ENCODE results near the gene CLSTN1.

Gene CLSTN1

DNA sequence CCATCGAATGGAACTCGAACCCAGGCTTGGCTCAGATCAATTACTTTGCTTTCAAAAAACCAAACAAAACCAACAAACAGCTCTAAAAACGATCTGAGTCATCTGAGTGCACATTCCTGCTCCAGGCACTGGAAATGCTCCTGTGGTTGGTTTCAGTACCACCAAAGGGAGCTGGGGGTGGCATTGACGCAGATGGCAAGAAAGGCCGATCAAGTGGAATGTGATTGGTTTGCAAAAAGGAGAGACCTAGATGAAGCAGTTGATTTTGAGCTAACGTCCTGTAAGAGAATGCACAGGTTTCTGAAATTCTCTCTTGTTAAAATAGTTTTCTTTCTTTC lies 132.7 kb downstream of the CLSTN1 start:
- H3K36me3 Mint-ChIP-seq: peaks cover 11% of the 10 kb centered on the region

DNA sequence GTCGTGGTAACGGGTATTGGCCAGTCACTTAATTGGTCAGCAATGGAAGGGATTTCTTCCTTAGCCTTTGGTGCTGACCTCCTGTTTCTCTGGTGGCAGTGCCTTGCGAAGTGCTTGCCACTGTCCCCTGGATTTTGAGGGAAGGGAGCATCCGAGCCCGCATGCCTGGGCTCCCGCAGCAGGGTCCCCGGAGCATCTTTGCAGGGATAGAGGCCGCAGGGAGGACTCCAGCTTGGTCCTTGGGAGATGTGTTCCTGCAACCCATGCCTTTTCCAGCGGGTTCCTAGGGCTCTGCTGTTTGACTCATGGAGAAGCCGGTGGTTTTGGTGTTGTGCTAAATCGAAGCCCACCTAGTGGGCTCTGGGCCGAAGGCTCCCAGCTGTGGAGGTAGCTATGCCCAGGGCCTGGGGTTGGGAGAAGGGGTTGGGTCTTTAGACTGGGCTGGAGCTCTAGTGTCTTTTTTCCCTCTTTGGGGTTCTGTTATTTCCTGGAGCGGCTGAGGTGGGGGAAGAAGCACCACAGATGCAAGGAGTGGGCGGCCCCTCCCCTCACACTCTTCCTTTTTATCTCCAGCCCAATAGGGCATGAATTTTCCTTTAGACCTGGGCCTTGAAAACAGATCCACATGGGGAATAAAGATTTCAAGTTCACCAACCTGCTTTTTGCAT lies 133.2 kb downstream of the CLSTN1 start:
- Mint-ChIP-seq H3K4me1 (peaks cover 81% of the 10 kb centered on the region), H3K27ac (peak overlapping the region; percentile 86), H3K9me3 (no peaks in the 10 kb centered on the region), H3K36me3 (peaks cover 11% of the 10 kb centered on the region), H3K4me3 (peak overlapping the region; percentile 96), H3K27me3 (no peaks in the 10 kb centered on the region)

More for the DNA sequence above, 132.7 kb downstream of the CLSTN1 start:
- Mint-ChIP-seq H3K27me3 (no peaks in the 10 kb centered on the region), H3K4me1 (peaks cover 76% of the 10 kb centered on the region), H3K9me3 (no peaks in the 10 kb centered on the region), H3K27ac (peak overlapping the region; percentile 79), H3K4me3 (peak overlapping the region; percentile 96)

DNA sequence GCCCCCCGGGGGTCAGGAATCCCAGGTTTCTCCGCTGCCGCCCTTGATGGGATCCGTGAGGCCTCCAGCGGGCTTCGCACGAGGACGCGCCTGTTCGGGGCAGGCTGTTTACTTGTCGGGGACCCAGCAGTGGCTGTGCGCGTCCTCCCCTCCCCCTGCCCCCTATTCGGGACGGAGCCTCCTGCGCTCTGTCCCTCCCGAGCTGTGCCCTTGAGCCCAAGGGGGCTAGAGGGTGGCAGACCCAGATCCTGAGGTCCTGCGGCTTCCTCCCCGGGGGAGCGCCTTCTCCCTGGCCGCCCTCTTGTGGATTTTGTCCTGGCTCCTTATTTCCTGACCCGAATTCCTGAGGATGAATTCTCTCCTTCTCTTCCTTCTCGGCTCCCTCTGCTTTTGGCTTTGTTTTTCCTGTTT lies 133.8 kb downstream of the CLSTN1 start:
- Mint-ChIP-seq H3K27me3 (no peaks in the 10 kb centered on the region), H3K4me3 (peak overlapping the region; percentile 96), H3K36me3 (peaks cover 8% of the 10 kb centered on the region), H3K9me3 (no peaks in the 10 kb centered on the region), H3K27ac (peak overlapping the region; percentile 86), H3K4me1 (peaks cover 78% of the 10 kb centered on the region)

DNA sequence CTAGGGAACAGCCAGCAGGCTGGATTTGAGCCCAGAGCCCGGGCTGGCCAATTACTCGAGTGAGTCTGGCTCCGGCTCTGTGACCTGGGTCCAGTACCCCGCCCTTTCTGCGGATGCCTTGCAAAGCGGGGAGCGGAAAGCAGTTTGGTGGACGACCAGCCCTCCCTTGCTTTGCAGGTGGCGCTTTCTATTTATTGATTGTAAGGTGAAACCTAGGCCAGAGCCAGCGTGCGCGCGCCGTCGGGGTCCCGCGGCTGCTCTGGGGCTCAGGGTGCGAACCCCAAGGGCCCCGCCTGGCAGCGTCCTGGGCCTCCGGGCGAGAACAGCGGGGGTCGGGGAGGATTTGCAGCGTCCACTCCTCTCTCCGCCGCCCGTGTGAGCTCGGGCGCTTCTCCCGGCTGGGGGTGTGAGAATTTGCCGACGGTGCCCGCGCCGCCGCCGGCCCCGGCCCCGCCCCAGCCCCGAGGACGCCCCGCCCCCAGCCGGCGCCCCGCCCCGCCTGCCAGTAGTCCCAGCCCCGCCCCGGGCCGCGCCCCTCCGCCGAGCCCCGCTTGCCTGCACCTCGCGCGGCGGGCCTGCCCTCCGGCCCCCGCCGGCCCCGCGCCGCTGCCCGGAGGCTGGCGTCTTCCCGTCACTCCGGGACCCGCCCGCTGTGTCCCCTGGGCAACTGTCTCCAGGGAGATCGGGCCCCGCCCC lies 134.6 kb downstream of the CLSTN1 start:
- Mint-ChIP-seq H3K27ac (no peak overlapping the region), H3K9me3 (no peaks in the 10 kb centered on the region), H3K36me3 (peaks cover 6% of the 10 kb centered on the region), H3K4me1 (peaks cover 77% of the 10 kb centered on the region), H3K27me3 (no peaks in the 10 kb centered on the region), H3K4me3 (peak overlapping the region; percentile 83)

DNA sequence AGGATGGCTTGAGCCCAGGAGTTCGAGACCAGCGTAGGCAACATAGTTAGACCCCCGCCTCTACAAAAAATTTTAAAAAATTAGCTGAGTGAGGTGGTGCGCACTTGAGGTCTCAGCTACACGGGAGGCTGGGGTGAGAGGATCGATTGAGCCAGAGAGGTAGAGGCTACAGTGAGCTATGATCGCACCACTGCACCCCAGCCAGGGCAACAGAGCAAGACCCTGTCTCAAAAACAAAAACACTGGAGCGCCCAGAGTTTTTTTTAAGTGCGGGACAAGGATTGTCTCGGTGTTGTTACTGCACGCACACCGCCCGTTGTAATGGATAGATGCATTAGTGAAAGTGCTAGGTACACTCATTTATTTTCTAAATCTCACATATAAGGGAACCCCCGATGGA lies 135.2 kb downstream of the CLSTN1 start:
- Mint-ChIP-seq H3K27me3 (no peaks in the 10 kb centered on the region), H3K9me3 (no peaks in the 10 kb centered on the region), H3K27ac (no peak overlapping the region), H3K4me3 (peak overlapping the region; percentile 83), H3K4me1 (peaks cover 77% of the 10 kb centered on the region), H3K36me3 (peaks cover 7% of the 10 kb centered on the region)

DNA sequence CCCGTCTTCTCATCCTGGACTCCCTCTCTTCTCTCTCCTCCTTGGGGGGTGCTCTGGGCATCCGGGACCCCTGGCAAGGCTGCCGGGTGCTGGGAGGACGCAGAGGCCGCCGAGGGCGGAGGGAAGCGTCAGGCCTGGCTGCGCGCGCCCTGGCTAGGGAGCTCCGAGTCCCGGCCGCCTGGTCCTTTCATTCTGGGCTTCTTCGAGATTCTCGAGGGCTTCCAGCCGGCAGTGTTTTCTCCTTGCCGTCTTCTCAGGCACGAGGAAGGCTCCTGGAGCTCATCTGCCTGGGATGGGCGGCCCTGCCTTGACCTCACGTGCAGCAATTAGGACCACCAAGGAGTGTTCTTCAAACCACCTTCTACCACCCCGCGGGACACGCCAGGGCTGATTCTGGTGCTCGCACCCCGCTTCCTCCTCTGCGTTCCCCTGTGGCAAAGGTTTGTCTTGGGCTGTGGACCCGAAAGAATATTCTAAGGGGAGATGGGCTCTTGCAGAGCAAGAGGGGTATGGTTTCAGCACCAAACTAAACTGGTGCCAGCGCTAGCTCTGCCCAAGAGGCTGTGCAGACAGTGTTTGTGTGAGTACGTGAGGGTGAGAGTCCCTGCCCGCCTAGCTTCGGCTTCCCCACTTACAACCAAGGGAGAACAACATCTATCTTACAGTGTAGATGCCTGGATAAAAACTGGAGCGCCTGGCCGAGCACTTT lies 135.7 kb downstream of the CLSTN1 start:
- Mint-ChIP-seq H3K4me3 (peak overlapping the region; percentile 83), H3K27me3 (no peaks in the 10 kb centered on the region), H3K27ac (peak overlapping the region; percentile 92), H3K4me1 (peaks cover 78% of the 10 kb centered on the region), H3K36me3 (peaks cover 7% of the 10 kb centered on the region), H3K9me3 (no peaks in the 10 kb centered on the region)

DNA sequence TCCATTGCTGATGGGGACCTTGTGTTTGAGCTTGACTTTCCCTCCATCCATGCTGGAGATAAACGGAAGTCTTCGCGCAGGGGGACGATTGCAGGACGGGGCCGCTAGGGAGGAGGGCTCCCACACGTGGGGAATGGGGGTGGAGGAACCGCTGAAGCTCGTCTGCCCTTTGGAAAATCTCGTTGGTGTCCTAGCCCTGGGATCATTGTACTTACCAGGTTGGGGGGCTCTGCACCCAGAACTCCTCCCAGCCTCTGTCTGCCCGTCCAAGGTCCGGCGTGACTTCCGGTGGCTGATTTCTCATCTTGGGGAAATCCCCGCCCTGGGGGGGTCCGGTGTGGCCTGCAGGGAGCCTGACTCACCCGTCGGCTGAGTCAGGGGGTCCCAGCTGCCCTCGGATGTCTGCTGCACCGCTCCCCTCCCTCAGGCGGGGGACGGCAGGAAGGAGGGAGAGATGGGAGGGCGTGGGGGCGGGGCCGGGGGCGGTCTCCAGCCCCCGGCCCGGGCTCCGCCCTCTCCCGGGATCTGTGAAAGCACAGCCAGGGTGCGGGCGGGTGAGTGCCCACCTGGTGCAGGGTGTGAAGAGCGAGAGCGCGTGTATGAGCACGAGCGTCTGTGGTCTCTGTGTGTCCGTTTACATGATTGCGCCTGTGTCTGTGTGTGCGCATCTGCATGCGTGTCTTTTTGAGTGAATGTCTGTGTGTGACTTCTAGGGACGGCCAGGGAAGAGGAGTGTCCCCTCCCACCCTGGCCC lies 136.5 kb downstream of the CLSTN1 start:
- H3K9me3 Mint-ChIP-seq: no peaks in the 10 kb centered on the region
- H3K27me3 Mint-ChIP-seq: no peaks in the 10 kb centered on the region
- H3K4me1 Mint-ChIP-seq: peaks cover 73% of the 10 kb centered on the region
- peak overlapping the region; percentile 92 for H3K27ac Mint-ChIP-seq
- peak overlapping the region; percentile 83 for H3K4me3 Mint-ChIP-seq
- H3K36me3 Mint-ChIP-seq: peaks cover 7% of the 10 kb centered on the region

DNA sequence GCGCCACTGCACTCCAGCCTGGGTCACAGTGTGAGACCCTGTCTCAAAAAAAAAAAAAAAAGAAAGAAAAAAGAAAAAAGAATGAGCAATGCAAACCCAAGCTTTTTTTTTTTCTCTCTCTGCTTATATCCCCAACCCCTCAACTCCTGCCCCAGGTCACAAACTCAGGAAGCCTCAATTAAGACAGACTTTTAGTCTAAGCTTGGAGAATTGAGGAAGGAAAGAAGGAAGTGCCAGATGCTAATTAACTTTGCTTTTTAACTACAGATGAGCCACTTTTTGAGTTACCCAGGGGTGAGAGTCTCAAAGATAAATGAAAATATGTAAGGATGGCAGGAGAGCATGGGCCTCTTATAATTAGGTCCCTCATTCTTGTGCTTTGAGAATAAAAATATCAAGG lies 139.0 kb downstream of the CLSTN1 start:
- Mint-ChIP-seq H3K4me1 (peaks cover 62% of the 10 kb centered on the region), H3K9me3 (no peaks in the 10 kb centered on the region), H3K36me3 (peaks cover 5% of the 10 kb centered on the region), H3K27ac (peak overlapping the region; percentile 86), H3K4me3 (no peak overlapping the region), H3K27me3 (no peaks in the 10 kb centered on the region)

DNA sequence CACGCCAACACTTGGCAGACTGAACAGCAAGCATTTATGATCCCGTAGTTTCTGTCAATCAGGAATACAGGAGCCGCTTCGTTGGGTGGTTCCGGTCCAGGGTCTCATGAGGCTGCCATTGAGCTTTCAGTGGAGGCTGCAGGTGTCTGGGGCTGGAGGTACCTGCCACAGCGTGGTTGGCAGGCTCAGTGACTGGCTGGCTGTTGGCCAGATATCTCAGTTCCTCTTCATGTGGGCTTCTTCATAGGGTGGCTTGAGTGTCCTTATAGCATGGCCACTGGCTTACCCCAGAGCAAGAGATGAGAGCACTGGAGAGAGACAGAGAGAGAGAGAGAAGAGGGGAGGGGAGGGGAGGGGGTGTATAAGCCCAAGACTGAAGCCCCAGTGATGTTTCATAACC lies 142.9 kb downstream of the CLSTN1 start:
- Mint-ChIP-seq H3K27me3 (no peaks in the 10 kb centered on the region), H3K27ac (peak overlapping the region; percentile 84), H3K9me3 (no peaks in the 10 kb centered on the region), H3K4me3 (no peak overlapping the region), H3K4me1 (peaks cover 65% of the 10 kb centered on the region), H3K36me3 (peaks cover 11% of the 10 kb centered on the region)

DNA sequence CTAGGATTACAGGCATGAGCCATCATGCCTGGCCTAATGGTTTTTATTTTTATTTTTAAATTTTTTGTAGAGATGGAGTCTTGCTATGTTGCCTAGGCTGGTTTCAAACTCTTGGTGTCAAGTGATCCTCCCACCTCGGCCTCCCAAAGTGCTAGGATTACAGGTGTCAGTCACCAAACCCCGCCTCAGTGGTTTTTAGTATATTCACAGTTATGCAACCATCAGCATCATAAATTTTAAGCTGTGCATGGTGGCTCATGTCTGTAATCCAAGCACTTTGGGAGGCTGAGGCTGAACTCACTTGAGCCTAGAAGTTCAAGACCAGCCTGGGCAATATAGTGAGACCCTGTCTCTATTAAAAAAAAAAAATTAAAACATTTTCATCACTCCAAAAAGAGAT lies 143.7 kb downstream of the CLSTN1 start:
- H3K36me3 Mint-ChIP-seq: peaks cover 11% of the 10 kb centered on the region
- H3K4me3 Mint-ChIP-seq: no peak overlapping the region
- H3K9me3 Mint-ChIP-seq: no peaks in the 10 kb centered on the region
- H3K27ac Mint-ChIP-seq: peak overlapping the region; percentile 84
- no peaks in the 10 kb centered on the region for H3K27me3 Mint-ChIP-seq
- H3K4me1 Mint-ChIP-seq: peaks cover 62% of the 10 kb centered on the region
